NCI-H2227 treated with DMSO at 0.1 percent for 48 hours (cell line): ENCODE results near the gene OCIAD2.
"Not testable (repeated sequence)": the region's sequence is repeated elsewhere in the genome, so short reads cannot be mapped to it uniquely, and the experiment has no call there.

Experiments
- DNase-seq: peaks from one replicate; lab custom pipeline; 2025; lab: John Stamatoyannopoulos, UW

OCIAD2 gene

GRCh38 chr4:48854395-48854683 lies 52.2 kb downstream of the OCIAD2 start:
- DNase-seq = no peak

GRCh38 chr4:48853604-48854394 lies 52.8 kb downstream of the OCIAD2 start:
- no peak for DNase-seq

GRCh38 chr4:48851651-48852050 lies 54.9 kb downstream of the OCIAD2 start:
- no peak for DNase-seq

- DNase-seq = not testable (repeated sequence)
Measured at GRCh38 chr4:48848799-48849198, 57.8 kb downstream of the OCIAD2 start.

GRCh38 chr4:48844843-48845242 lies 61.7 kb downstream of the OCIAD2 start:
- no peak for DNase-seq

- DNase-seq = no peak
Measured at GRCh38 chr4:48841045-48841827, 65.3 kb downstream of the OCIAD2 start.

GRCh38 chr4:48836658-48837057 lies 69.9 kb downstream of the OCIAD2 start:
- no peak for DNase-seq
